GM19455 (cell line): ENCODE results near the gene SUPT3H.

Source experiments
- ATAC-seq: cut with Tn5 transposase; IDR thresholded peaks from one replicate; pipeline ENCODE4 v1.9.1; 2021; ENCODE audit not compliant: unreplicated experiment

SUPT3H gene

DNA sequence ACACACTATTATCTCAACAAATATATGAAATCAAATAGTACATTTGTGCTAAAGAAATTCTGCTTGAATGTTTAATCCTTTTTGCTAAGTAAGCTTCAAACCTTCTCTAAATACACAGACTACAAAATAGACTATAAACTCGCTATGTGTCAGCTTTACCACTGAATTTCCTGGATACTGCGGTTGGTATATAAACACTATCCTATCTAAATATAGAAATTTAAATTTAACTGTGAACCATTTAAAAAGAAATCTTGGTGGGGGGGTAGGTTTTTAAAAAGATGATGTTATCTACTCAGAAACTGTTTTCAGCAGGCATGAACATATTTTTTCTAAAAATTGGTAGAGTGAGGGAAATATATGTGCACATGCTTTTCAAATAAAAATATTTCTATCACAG is 356.1 kb downstream of the SUPT3H start:
- ATAC-seq = no peak

DNA sequence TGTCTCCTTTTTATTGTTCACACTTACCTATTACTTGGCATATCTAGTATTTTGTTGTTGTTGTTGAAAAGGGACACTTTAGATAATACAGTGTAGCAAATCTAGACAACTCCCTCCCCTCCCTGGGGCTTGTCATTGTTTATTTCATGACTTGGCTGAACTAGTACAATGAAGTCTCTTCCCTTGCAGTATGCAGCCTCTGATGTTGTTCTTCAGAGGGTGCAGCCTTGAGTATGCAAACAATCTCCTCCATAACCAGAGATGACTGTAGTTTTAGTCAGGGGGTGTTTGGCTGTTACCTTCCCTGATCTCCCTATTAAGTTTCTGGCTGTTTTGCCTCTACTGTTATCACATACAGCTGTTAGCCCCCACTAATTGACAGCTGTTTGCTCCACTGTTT is 365.0 kb downstream of the SUPT3H start:
- ATAC-seq = no peak

DNA sequence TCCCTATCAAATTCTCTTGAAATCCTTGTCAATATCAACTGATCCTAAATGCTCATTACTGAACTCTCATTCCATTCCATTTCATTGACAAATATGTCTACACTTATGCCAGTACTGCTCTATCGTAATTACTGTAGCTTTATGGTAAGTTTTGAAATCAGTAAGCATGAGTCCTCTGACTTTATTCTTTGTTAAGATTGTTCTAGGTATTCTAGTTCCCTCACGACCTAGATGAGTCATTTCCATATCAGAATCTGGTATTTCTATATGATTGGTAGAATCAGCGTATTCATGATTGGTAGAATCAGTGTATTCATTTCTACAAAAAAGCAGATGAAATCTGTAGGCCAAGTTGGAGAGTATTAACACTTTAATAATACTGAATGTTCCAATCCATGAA is 368.2 kb downstream of the SUPT3H start:
- ATAC-seq = no peak

DNA sequence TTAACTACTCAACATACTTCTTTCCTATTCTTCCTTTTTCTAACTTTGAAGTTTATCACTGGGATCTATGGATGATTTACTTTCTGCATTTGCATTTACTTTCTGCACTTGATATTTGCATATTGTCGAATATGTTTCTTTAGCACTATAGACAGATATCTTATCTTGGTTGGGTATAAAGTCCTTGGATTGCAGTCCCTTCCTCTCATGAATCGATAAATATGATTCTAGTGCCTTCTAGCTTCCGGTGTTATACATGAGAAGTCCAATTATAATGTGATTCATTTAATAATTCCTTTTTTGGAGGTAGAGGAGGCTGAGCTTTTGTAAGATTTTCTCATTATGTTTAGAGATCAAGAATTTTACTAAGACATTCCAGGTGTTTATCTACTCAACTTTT is 370.8 kb downstream of the SUPT3H start:
- no peak for ATAC-seq

DNA sequence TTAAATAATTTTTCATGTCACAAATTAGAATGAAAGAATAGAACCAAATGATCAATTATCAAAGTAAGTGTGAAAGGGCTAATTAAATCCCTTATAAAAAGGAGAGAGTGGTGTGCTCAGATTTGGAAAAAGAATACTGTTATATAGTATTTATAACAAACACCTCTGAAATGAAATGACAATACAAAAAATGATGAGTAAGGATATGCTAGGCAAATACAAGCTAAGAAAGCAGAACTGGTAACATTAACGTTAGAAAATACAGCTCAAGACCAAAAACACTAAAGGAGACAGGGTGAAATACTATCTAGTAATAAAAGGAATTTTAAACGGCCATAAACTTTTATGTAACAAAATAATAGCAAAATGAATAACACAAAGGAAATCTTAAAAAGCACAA is 373.8 kb downstream of the SUPT3H start:
- ATAC-seq = no peak

DNA sequence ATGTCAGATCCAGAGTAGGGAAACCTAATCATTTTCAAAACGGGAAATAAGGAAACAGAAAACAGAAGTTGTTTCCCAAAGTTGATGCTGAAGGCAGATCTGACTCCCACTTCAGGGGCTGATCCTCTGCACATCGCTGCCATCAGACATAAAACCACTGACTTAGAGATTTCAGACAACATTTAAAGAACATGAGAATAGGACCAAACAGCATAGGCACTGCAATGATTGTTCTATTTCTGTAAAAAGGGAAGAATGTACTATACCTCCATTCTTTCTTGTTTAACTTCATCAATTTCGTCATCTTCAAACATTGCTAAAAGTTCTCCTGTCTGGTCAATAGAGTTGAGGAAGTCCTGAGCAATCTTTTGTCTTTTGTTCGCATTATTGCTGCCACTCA is 374.3 kb downstream of the SUPT3H start:
- no peak for ATAC-seq

DNA sequence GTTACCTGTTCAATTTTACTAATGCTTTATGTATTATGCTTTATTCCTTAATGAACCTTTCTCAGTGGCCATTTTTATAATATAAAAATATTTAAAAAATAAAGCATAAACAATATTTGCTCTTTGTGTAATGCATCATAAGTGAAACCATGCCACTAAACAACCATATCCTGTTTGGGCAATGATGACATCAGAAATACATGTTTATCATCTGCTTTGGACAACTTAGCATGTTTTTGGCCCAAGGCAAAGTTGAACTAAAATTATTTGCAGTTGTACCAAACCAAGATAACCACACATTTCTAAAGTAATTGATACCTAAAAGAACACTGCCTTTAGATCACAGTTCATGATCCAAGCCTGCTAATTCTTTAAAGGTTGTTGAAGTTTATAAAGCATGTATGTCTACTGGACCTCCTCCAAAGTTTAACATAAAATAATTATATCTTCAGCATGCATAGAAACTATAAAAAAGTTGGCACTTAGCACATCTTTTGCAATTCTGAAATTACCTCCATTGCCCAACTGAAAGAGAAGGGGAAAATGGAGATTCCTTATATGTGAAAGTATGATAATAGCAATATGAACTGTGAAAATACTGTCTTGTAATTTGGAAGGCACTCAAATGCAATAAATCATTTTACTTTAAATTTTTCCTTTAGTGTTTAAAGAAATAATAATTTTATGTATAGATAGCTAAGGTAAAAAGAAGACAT is 375.2 kb downstream of the SUPT3H start:
- ATAC-seq = no peak

DNA sequence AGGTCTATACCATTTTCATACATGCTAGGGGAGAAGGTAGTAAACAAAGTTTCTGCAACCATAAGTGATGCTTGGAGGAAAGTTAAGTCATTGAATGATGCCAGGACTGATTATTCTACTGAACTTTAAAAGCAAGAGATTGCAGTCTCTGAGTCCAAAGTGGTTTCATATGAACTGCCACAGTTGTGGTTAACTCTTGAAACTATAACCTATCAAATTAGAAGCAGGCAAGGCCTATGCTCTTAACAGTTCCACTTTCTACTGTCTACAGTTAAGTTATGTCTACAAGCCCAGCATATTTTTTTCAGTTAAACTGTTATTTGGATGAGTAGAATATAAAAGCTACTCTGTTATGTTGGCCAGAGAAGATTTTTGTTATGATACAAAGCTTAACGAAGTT is 376.1 kb downstream of the SUPT3H start:
- ATAC-seq = peak; percentile 99

DNA sequence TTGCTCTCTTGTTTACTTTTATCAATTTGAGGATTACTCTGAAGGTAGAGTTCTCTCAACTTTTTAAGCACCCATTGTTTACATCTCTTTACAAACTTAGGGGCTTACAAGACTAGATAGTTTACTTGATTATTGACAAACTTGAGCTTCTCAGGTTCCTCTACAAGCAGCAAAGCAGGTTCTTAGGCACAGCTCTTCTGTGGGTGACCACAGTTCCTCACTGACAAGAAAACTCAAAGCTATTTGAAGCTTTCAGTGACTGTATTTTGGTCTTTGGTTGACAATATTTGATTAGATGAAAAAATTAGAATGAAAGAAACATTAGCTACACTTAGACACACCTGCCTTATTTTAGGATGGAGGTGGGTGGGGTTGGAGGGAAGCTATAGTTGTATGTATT is 376.9 kb downstream of the SUPT3H start:
- ATAC-seq = no peak

DNA sequence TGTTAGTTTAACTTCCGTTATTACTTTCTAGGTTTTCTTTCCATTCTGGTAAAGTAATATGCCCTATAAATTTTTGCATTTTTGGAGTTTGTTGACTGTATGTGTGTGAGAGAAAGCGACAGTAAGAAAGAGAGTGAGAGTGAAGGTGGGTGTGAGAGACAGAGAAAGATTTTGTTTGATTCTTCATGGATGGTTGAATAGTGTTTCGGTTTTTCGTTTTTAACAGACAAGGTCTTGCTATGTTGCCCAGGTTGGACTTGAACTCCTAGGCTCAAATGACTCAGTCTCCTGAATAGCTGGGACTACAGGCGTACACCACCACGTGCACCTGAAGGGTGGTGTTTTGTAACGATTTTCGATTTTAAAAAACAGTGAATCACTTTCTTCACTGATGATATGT is 378.7 kb downstream of the SUPT3H start:
- ATAC-seq = no peak

DNA sequence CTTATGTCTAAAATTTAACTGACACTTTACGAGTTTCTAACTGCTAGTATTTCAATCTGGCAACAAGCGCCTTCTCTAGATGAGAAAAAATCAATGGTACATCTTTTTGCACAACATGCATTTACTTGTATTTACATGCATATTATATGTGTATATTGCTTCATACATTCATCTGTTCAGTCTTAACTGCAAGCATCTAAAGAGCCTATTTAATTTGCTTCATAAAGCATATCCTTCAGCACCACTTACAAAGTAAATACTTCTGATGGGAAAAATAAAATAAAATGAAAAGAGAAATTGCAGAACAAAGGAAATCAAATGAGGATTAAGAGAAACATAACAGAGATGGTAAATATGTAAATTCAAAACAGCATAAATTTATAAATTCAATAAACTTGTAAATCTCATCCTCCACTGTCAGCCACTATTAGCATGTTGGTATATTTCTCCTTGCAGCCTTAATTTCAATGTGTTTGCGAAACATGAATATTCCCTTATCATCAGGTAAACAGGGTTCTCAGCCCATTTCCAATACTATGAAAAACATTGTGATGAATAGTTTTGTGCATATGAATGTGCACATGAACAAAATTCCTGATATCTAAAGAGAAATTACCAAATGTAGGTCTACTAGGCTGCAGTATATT is 382.1 kb downstream of the SUPT3H start:
- ATAC-seq = no peak

DNA sequence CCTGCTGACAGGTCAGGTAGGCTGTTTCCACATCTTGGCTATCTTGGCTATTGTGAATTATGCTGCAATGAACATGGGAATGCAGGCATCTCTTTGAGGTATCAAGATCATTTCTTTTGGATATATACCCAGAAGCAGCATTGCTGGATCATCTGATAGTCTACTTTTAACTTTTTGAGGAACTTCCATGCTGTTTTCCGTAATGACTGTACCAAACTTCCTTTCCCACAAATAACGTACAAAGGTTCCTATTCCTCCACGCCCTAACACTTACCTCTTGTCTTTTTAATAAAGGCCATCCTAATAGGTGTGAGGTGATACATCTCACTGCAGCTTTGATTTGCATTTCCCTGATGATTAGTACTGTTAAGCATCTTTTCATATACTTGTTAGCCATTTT is 388.3 kb downstream of the SUPT3H start:
- no peak for ATAC-seq

DNA sequence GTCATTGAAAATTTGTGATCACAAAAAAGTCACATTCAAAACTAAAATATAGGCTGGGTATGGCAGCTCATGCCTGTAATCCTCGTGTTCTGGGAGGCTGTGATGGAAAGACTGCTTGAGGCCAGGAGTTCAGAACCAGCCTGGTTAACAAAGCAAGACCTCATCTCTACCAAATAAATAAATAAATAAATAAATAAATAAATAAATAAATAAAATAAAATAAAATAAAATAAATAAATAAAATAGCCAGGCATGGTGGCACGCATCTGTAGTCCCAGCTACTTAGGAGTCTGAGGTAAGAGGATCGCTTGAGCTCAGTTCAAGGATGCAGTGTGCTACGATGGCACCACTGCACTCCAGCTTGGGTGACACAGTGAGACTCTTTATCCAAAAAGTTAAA is 392.7 kb downstream of the SUPT3H start:
- no peak for ATAC-seq

DNA sequence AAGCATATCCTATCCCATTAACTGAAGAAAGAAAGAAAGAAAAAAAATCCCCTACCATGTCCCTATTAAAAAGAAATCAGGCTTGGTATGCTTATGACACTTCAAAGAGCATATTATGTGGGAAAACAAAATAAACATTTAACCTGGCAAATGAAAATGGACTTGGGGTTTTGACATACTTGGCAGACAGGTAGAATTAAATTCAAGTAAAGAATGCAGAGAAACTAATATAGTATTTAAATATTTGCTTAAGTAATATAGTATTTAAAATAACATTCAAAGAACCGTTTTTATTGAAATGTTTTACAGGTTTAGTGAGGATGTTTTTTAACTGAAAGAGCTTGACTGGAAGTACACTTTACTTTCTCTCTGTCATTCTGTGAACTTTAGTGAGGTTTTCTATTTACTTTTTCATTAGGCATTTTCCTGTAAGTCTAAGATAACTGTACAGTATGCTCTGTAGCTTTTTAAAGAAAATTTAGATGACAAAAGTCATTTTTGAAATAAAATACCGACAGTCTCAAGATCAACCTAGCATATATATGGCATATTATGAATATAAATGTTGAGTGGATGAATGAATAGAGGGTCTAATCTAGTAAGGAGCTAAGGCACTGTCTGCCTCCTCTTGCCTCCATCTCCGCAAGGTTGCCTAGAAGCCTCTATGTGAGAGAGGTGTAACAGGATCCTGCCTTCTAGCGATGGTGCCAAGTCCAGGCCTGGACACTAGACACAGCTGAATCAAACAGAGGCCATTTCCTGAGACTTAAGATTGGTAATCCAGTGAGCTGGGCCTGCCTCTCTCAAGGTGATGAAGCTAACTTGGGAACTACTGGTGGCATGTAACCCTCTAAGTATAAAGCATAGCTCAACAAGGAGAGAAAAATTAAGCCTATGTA is 394.0 kb downstream of the SUPT3H start:
- ATAC-seq = no peak

DNA sequence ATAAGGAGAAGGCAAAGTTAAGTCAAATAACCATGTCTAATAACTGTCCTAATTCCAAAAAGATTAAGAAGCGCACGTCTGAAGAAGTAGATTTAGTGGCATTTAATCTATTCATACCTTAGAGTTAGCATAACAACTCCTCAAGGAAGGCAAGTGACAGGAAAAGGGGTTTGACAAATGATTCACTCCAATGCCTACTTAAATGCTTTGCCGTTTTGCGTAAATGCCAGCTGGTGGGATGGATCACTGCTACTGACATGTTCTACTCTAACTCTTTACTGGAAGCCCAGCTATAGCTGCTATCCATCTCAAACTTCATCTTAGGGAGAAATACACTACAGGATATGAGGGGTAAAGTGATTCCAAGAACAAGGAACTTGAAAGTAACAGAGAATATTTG is 396.9 kb downstream of the SUPT3H start:
- ATAC-seq = no peak

DNA sequence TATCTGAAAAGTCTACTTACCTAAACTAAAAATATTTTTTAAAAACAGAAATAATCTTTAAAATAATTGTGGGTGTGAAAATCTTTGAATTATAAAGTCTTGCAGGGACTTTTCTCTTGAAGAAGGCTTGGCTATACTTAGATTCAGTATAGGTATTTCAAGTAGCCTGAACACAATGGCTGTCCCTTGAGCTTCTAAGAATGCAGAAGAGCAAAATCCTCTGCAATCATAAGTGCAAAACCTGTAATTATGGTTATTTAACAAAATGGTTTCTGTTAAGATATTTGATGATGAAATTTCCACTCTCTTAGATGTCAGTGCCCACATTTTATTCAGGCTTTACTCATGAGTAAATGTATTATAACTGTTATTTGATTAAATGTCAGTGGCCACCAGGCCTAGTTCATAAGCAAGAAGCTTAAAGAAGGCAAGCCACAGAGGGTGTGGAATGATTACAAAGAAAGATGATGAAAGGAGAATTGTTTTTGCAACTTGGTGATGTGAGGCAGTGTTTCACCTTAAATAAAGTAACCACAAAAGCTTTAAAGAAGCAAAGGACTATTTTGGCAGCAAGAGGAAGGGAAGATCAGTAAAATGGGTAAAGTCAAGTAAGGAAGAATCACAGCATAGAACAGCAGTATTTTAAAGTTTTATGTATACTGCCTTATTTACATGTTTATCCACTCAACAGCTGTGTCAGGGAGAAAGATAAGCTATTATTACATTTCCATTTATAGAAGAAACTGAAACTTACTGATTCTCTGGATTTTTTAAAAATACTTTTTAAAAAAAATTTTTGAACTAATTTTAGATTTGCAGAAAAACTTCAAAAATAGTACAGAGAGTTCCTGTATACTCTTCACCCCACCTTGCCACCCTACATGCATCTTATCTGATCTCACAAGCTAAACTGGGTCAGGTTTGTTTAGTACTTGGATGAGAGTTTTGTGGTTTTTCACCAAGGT is 400.8 kb downstream of the SUPT3H start:
- ATAC-seq = no peak

DNA sequence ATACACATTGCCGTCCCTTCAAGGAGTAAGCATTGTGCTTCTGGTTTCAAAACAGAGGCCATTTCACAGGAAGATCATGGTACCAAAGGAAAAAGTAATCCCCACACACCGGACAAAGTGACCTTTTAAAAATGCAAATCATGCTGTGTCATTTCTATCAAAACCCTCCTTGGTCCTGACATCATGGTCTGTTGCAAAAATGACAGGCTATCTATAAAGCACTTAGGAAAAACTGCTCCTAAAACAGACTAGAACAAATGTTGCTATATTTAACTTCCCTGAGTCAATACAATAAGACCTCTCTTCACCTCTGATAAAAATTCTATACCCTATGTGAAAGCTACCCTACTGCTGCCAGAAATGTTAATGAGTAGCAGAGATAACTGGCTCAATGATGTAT is 403.2 kb downstream of the SUPT3H start:
- no peak for ATAC-seq

DNA sequence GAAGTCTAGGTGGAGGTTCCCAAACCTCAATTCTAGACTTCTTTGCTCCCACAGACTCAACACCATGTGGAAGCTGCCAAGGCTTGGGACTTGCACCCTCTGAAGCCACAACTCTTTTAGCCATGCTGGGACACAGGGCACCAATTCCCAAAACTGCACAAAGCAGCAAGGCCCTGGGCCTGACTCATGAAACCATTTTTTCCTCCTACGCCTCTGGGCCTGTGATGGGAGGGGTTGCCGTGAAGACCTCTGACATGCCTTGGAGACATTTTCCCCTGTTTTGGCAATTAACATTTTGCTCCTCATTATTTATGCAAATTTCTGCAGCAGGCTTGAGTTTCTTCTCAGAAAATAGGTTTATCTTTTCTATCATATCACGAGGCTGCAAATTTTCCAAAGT is 405.0 kb downstream of the SUPT3H start:
- ATAC-seq = no peak

DNA sequence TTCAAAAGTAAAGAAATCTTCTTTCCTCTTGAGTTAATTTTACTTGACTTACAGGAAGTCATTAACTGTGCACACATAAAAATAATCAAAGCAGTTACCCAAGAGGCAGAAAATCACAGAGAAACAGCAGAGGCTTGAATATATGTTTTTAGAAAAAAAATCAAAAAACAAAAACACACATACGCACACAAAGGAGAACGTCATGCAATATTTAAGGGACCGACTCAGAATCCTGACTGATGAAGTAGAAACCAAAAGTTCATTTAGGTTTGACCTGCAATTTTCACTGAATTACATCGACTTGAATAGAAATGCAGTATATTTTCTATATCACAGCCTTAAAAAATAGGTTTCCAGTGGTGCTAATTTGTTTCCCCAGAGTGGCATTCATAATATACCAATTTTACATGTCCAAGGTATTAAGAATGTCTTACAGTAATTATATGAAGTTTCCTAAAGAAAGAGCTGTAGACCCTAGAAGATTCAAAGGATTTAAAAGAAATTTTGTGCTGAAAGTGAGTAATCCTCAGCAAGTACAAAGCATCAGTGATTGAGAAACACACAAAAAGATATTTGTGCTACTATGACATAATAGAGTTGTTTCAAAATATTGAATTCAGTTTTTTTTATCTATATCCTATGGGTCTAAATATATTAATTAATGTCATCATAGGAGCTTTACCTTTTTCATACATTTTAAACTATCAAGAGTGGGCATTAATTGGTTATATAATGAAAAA is 408.1 kb downstream of the SUPT3H start:
- no peak for ATAC-seq

DNA sequence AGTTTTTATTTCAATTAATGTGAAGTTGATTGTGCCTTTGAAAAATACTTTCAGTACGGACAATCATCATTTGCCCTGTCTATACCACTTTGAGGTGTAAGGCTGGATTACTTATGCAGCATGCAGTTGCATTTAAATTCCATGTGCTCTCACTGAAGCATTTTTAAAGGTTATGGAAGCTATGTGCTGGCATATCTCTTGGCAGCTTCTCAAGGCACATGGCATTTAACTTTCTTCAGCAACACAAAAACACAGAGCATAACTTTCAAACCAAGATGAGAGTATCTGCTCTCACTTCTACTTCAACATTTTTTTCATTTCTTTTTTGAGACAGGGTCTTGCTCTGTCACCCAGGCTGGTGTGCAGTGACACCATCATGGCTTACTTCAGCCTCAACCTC is 410.3 kb downstream of the SUPT3H start:
- no peak for ATAC-seq
